ENCODE data around the gene RAD50.
"Not testable (repeated sequence)": the region's sequence is repeated elsewhere in the genome, so short reads cannot be mapped to it uniquely, and the experiment has no call there.

RAD50 gene

GRCh38 chr5:132557478-132558172 is 848 bp downstream of the RAD50 start:
- peak in 2 of 4 experiments; percentile 21 to 23 for DNase-seq (ENCODE audit: low read depth in 4 of 4, low spot score in 1 of 4)

- no peak for DNase-seq (ENCODE audit: low read depth in 4 of 4, low spot score in 1 of 4)
Observed at GRCh38 chr5:132559383-132560060, 2.7 kb downstream of the RAD50 start.

GRCh38 chr5:132561601-132562000 is 4.8 kb downstream of the RAD50 start:
- no peak for DNase-seq (ENCODE audit: low read depth in 4 of 4, low spot score in 1 of 4)

GRCh38 chr5:132564555-132564954 is 7.8 kb downstream of the RAD50 start:
- DNase-seq (ENCODE audit: low read depth in 4 of 4, low spot score in 1 of 4): not testable (repeated sequence)

- no peak for DNase-seq (ENCODE audit: low read depth in 4 of 4, low spot score in 1 of 4)
Observed at GRCh38 chr5:132566657-132567056, 9.9 kb downstream of the RAD50 start.

GRCh38 chr5:132576123-132576522 is 19.3 kb downstream of the RAD50 start:
- no peak for DNase-seq (ENCODE audit: low read depth in 4 of 4, low spot score in 1 of 4)

- not testable (repeated sequence) for DNase-seq (ENCODE audit: low read depth in 4 of 4, low spot score in 1 of 4)
Observed at GRCh38 chr5:132584560-132584959, 27.8 kb downstream of the RAD50 start.

- no peak for DNase-seq (ENCODE audit: low read depth in 4 of 4, low spot score in 1 of 4)
Observed at GRCh38 chr5:132586063-132586462, 29.3 kb downstream of the RAD50 start.

- no peak for DNase-seq (ENCODE audit: low read depth in 4 of 4, low spot score in 1 of 4)
Observed at GRCh38 chr5:132589467-132589866, 32.7 kb downstream of the RAD50 start.

- DNase-seq (ENCODE audit: low read depth in 4 of 4, low spot score in 1 of 4): no peak
Observed at GRCh38 chr5:132591145-132591544, 34.4 kb downstream of the RAD50 start.

- DNase-seq (ENCODE audit: low read depth in 4 of 4, low spot score in 1 of 4): no peak
Observed at GRCh38 chr5:132592521-132592920, 35.7 kb downstream of the RAD50 start.

- DNase-seq (ENCODE audit: low read depth in 4 of 4, low spot score in 1 of 4): no peak
Observed at GRCh38 chr5:132594170-132594569, 37.4 kb downstream of the RAD50 start.

GRCh38 chr5:132595624-132596023 is 38.8 kb downstream of the RAD50 start:
- no peak for DNase-seq (ENCODE audit: low read depth in 4 of 4, low spot score in 1 of 4)

- no peak for DNase-seq (ENCODE audit: low read depth in 4 of 4, low spot score in 1 of 4)
Observed at GRCh38 chr5:132601071-132601728, 44.4 kb downstream of the RAD50 start.

- no peak for DNase-seq (ENCODE audit: low read depth in 4 of 4, low spot score in 1 of 4)
Observed at GRCh38 chr5:132607095-132607494, 50.3 kb downstream of the RAD50 start.

- DNase-seq (ENCODE audit: low read depth in 4 of 4, low spot score in 1 of 4): no peak
Observed at GRCh38 chr5:132608107-132608506, 51.3 kb downstream of the RAD50 start.

- no peak for DNase-seq (ENCODE audit: low read depth in 4 of 4, low spot score in 1 of 4)
Observed at GRCh38 chr5:132611965-132612364, 55.2 kb downstream of the RAD50 start.

- DNase-seq (ENCODE audit: low read depth in 4 of 4, low spot score in 1 of 4): no peak
Observed at GRCh38 chr5:132612846-132613245, 56.1 kb downstream of the RAD50 start.

GRCh38 chr5:132621699-132622098 is 64.9 kb downstream of the RAD50 start:
- no peak for DNase-seq (ENCODE audit: low read depth in 4 of 4, low spot score in 1 of 4)

GRCh38 chr5:132622608-132623007 is 65.8 kb downstream of the RAD50 start:
- DNase-seq (ENCODE audit: low read depth in 4 of 4, low spot score in 1 of 4): no peak

- no peak for DNase-seq (ENCODE audit: low read depth in 4 of 4, low spot score in 1 of 4)
Observed at GRCh38 chr5:132627470-132627869, 70.7 kb downstream of the RAD50 start.

- DNase-seq (ENCODE audit: low read depth in 4 of 4, low spot score in 1 of 4): no peak
Observed at GRCh38 chr5:132628814-132629213, 72.0 kb downstream of the RAD50 start.
